ENCODE data around the gene FHDC1. TPM values are rescaled to one million over a fixed set of nuclear protein-coding genes. Genes with fewer than 3 reads are reported as not detected.

FHDC1 gene
- total RNA-seq, 1 experiment from 2014 or later = 0.51 TPM

Other genes starting within 250 kb of the FHDC1 start
- gene TIGD4, start 156.6 kb upstream of the FHDC1 start, total RNA-seq (2014; rRNA removed; shearing (Covaris generic)) = 0.11 TPM in 1 of 2 replicates, not detected in the other
- gene ARFIP1, start 156.4 kb upstream of the FHDC1 start, total RNA-seq (2014; rRNA removed; shearing (Covaris generic)) = 20.7 and 27.5 TPM in 2 replicates

Data from Daoy (cell line).